Adrenal gland (tissue), 5 donors: Measurements from ENCODE around the gene PPFIA1.
"Not testable (repeated sequence)": the region's sequence is repeated elsewhere in the genome, so short reads cannot be mapped to it uniquely, and the experiment has no call there.

Experiments
- POLR2A ChIP-seq, 2 donors: fragments of 450-650 bp; IDR thresholded peaks; one replicate each; pipeline ENCODE4 v1.6.1; 2017; ENCODE audit warnings: antibody characterized with exemption in 2 of 2, mild to moderate bottlenecking in 2 of 2, moderate library complexity in 1 of 2
- TF ChIP-seq, protein P1 (sequence below), 6 experiments: fragments of 450-650 bp in 4 of 6; fragments of 200-600 bp in 2 of 6; sonication (generic) in 1 of 6; IDR thresholded peaks; 1 replicate in 5 of 6; 2 replicates in 1 of 6; pipeline versions ENCODE4 v1.5.1 to v1.8.0; 2016 to 2021; ENCODE audit warnings: antibody characterized with exemption in 6 of 6, mild to moderate bottlenecking in 2 of 6, moderate library complexity in 1 of 6
- donor health status: DM: no; HTN: no; CAD: no.

GRCh38 chr11:70259077-70259476 lies 11.4 kb upstream of the PPFIA1 start:
- TF ChIP-seq, protein P1, sequence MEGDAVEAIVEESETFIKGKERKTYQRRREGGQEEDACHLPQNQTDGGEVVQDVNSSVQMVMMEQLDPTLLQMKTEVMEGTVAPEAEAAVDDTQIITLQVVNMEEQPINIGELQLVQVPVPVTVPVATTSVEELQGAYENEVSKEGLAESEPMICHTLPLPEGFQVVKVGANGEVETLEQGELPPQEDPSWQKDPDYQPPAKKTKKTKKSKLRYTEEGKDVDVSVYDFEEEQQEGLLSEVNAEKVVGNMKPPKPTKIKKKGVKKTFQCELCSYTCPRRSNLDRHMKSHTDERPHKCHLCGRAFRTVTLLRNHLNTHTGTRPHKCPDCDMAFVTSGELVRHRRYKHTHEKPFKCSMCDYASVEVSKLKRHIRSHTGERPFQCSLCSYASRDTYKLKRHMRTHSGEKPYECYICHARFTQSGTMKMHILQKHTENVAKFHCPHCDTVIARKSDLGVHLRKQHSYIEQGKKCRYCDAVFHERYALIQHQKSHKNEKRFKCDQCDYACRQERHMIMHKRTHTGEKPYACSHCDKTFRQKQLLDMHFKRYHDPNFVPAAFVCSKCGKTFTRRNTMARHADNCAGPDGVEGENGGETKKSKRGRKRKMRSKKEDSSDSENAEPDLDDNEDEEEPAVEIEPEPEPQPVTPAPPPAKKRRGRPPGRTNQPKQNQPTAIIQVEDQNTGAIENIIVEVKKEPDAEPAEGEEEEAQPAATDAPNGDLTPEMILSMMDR (IDR thresholded peaks at IDR 0.05), result not testable (repeated sequence)
- TF ChIP-seq POLR2A (IDR thresholded peaks at IDR 0.05), result not testable (repeated sequence)
